ENCODE data around the gene MSTN.

- TF ChIP-seq POLR2A (IDR thresholded peaks at IDR 0.05; ENCODE audit: low read depth, low read length) (no peak), CTCF (conservative IDR thresholded peaks at IDR 0.05; ENCODE audit: low read depth, low read length) (no peak), RAD21 (IDR thresholded peaks at IDR 0.05; ENCODE audit: low read length) (no peak), CEBPB (IDR thresholded peaks at IDR 0.05; ENCODE audit: low read depth, low read length) (no peak), USF2 (IDR thresholded peaks at IDR 0.05; ENCODE audit: low read depth, low read length) (no peak), MAFK (IDR thresholded peaks at IDR 0.05; ENCODE audit: low read depth, low read length) (no peak), MXI1 (IDR thresholded peaks at IDR 0.05; ENCODE audit: borderline replicate concordance, low read depth, low read length) (no peak), SMC3 (IDR thresholded peaks at IDR 0.05; ENCODE audit: low read depth, low read length) (no peak), RCOR1 (IDR thresholded peaks at IDR 0.05; ENCODE audit: insufficient replicate concordance, low read length) (no peak), BHLHE40 (IDR thresholded peaks at IDR 0.05; ENCODE audit: low read depth, low read length) (no peak), ELK1 (IDR thresholded peaks at IDR 0.05; ENCODE audit: borderline replicate concordance, low read depth, low read length) (no peak), MAZ (IDR thresholded peaks at IDR 0.05; ENCODE audit: borderline replicate concordance, low read depth, low read length) (no peak), RFX5 (IDR thresholded peaks at IDR 0.05; ENCODE audit: low read depth, low read length) (no peak)
These were observed at the start of gene MSTN for GRCh38 chr2:190062601-190063000.
